ENCODE results near the gene MIER1. TPM values are rescaled to one million over a fixed set of nuclear protein-coding genes. Genes with fewer than 3 reads are reported as not detected.
A peak's percentile ranks its signal among the peaks of the same experiment; 100 is the strongest.

MIER1 gene
- total RNA-seq, 1 experiment from 2014 or later = 28.7 TPM

DNA sequence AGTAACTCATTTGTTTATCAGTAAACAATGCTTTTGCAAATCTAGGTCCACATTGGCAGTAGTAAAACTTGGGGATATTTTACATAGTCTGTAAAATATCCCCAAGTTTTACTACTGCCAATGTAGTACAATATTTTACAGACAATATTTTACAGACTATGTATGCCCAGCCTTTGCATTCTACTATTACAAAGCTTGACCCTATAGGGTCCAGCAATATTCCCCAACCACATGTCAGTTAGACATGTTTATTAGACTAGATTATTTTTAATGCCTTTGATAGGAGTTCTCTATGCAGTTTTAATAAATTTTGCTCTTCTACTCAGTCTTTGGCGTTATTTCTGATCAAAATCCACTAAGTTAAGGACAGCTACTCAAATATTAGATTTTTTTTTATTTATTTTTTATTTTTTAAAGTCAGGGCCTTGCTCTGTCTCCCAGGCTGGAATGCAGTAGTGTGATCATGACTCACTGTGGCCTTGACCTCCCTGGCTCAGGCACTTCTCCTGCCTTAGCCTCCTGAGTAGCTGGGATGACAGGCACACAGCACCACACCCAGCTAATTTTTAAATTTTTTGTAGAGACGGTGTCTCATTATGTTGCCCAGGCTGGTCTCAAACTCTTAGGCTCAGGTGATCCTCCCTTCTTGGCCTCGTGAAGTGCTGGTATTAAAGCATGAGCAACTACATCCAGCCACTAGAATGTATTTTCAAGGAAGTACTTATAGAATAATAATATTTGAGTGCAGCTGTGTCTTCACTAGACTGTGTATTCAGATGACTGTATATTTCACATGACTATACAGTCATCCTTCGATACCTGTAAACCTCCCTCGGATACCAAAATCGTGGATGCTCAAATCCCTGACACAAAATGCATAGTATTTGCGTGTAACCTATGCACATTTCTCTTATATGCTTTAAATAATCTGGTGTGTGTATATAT lies 19.8 kb downstream of the MIER1 start (continued):
- TF ChIP-seq, protein P1, sequence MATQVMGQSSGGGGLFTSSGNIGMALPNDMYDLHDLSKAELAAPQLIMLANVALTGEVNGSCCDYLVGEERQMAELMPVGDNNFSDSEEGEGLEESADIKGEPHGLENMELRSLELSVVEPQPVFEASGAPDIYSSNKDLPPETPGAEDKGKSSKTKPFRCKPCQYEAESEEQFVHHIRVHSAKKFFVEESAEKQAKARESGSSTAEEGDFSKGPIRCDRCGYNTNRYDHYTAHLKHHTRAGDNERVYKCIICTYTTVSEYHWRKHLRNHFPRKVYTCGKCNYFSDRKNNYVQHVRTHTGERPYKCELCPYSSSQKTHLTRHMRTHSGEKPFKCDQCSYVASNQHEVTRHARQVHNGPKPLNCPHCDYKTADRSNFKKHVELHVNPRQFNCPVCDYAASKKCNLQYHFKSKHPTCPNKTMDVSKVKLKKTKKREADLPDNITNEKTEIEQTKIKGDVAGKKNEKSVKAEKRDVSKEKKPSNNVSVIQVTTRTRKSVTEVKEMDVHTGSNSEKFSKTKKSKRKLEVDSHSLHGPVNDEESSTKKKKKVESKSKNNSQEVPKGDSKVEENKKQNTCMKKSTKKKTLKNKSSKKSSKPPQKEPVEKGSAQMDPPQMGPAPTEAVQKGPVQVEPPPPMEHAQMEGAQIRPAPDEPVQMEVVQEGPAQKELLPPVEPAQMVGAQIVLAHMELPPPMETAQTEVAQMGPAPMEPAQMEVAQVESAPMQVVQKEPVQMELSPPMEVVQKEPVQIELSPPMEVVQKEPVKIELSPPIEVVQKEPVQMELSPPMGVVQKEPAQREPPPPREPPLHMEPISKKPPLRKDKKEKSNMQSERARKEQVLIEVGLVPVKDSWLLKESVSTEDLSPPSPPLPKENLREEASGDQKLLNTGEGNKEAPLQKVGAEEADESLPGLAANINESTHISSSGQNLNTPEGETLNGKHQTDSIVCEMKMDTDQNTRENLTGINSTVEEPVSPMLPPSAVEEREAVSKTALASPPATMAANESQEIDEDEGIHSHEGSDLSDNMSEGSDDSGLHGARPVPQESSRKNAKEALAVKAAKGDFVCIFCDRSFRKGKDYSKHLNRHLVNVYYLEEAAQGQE (IDR thresholded peaks at IDR 0.05; ENCODE audit: low read depth) = no peak
- no peak; the same call in 1 of the 2 replicates for TF ChIP-seq JUND (IDR thresholded peaks at IDR 0.05)
- TF ChIP-seq FOSL1 (IDR thresholded peaks at IDR 0.05; ENCODE audit: low read depth) = peak; percentile 71
- no peak for TF ChIP-seq SP1 (IDR thresholded peaks at IDR 0.05; ENCODE audit: low read depth)
- 0 out of 2 replicates have a peak, but pooled peaks have one; percentile 30 for TF ChIP-seq SIN3A (IDR thresholded peaks at IDR 0.05; ENCODE audit: low read depth)
- TF ChIP-seq TCF7L2 (IDR thresholded peaks at IDR 0.05; ENCODE audit: borderline replicate concordance, extremely low read depth, insufficient read depth, insufficient read length) = no peak
- TF ChIP-seq POLR2A (IDR thresholded peaks at IDR 0.05; ENCODE audit: borderline replicate concordance, extremely low read depth, insufficient read depth, insufficient read length) = no peak
- no peak for TF ChIP-seq YY1 (IDR thresholded peaks at IDR 0.05; ENCODE audit: extremely low read depth, insufficient replicate concordance, low read depth, low read length)
- no peak for TF ChIP-seq SRF (IDR thresholded peaks at IDR 0.05; ENCODE audit: low read depth)
- no peak for TF ChIP-seq EZH2 (IDR thresholded peaks at IDR 0.05)
- TF ChIP-seq, protein P2, sequence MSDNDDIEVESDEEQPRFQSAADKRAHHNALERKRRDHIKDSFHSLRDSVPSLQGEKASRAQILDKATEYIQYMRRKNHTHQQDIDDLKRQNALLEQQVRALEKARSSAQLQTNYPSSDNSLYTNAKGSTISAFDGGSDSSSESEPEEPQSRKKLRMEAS (IDR thresholded peaks at IDR 0.05) = peak; percentile 29; the same call in 1 of the 2 replicates
- TF ChIP-seq ZFX (IDR thresholded peaks at IDR 0.05) = no peak
